GM23338 (cell line): Measurements from ENCODE around the gene CORO7. TPM values are rescaled to one million over a fixed set of nuclear protein-coding genes. Genes with fewer than 3 reads are reported as not detected.

Experiments used
- ATAC-seq: fragments of 200-7000 bp; cut with Tn5 transposase; 3 replicates; pipeline ENCODE4 v1.9.1; 2020
- DNase-seq: peaks from one replicate; pipeline ENCODE4 v3.0.0-alpha.2; 2015; ENCODE audit warnings: low spot score
- H2AFZ ChIP-seq: fragments of 200-600 bp; sonication (generic); 2 replicates; pipeline ENCODE4 v1.8.0; 2016; ENCODE audit warnings: antibody characterized with exemption, mild to moderate bottlenecking, moderate library complexity
- H3F3A ChIP-seq: fragments of 200-600 bp; sonication (generic); replicated peaks from 2 replicates; pipeline ENCODE4 v1.8.0; 2017; ENCODE audit warnings: antibody characterized with exemption, mixed run types, low read depth
- H3K27ac ChIP-seq: fragments of 200-600 bp; sonication (generic); 2 replicates; pipeline ENCODE4 v1.6.1; 2016; ENCODE audit warnings: low read depth
- H3K27me3 ChIP-seq: fragments of 200-600 bp; sonication (generic); 2 replicates; pipeline ENCODE4 v1.8.0; 2016; ENCODE audit warnings: mild to moderate bottlenecking, mixed run types, moderate library complexity; ENCODE audit not compliant: insufficient read depth
- H3K36me3 ChIP-seq: fragments of 200-600 bp; sonication (generic); 2 replicates; pipeline ENCODE4 v1.8.0; 2016; ENCODE audit warnings: mild to moderate bottlenecking; ENCODE audit not compliant: insufficient read depth
- H3K4me1 ChIP-seq: fragments of 200-600 bp; sonication (generic); 2 replicates; pipeline ENCODE4 v1.8.0; 2016; ENCODE audit warnings: mild to moderate bottlenecking, moderate library complexity; ENCODE audit not compliant: insufficient read depth
- H3K4me2 ChIP-seq: fragments of 200-600 bp; sonication (generic); 2 replicates; pipeline ENCODE4 v1.7.1; 2017; ENCODE audit warnings: mixed run types
- H3K4me3 ChIP-seq: fragments of 200-600 bp; sonication (generic); 2 replicates; pipeline ENCODE4 v1.6.1; 2016; ENCODE audit warnings: mixed run types
- H3K79me2 ChIP-seq: fragments of 200-600 bp; sonication (generic); replicated peaks from 2 replicates; pipeline ENCODE4 v1.8.0; 2017; ENCODE audit warnings: mild to moderate bottlenecking; ENCODE audit not compliant: insufficient read depth
- H3K9me2 ChIP-seq: fragments of 200-600 bp; sonication (generic); 2 replicates; pipeline ENCODE4 v1.8.0; 2017; ENCODE audit not compliant: insufficient read depth
- H4K20me1 ChIP-seq: fragments of 200-600 bp; sonication (generic); replicated peaks from 2 replicates; pipeline ENCODE4 v1.8.0; 2017; ENCODE audit warnings: mild to moderate bottlenecking; ENCODE audit not compliant: insufficient read depth
- H3K27ac Mint-ChIP-seq: 2 replicates; pipeline ENCODE4 v1.8.0; 2020; ENCODE audit warnings: inconsistent platforms, mild to moderate bottlenecking, moderate library complexity, mixed read lengths
- H3K27me3 Mint-ChIP-seq: 3 replicates; pipeline ENCODE4 v1.8.0; 2022; ENCODE audit warnings: low read depth, mild to moderate bottlenecking, moderate library complexity, mixed read lengths, inconsistent platforms; ENCODE audit not compliant: insufficient read depth, poor library complexity
- H3K36me3 Mint-ChIP-seq: 3 replicates; pipeline ENCODE4 v1.8.0; 2021; ENCODE audit warnings: low read depth, mild to moderate bottlenecking, inconsistent platforms, moderate library complexity, mixed read lengths
- H3K4me1 Mint-ChIP-seq: 3 replicates; pipeline ENCODE4 v1.8.0; 2020; ENCODE audit warnings: mild to moderate bottlenecking, inconsistent platforms, mixed read lengths
- H3K4me3 Mint-ChIP-seq: 3 replicates; pipeline ENCODE4 v1.8.0; 2021; ENCODE audit warnings: moderate library complexity, mild to moderate bottlenecking, inconsistent platforms, mixed read lengths
- H3K9me3 Mint-ChIP-seq: 3 replicates; pipeline ENCODE4 v1.8.0; 2020; ENCODE audit warnings: moderate library complexity, mild to moderate bottlenecking, inconsistent platforms, mixed read lengths
- CREB1 ChIP-seq: fragments of 250-450 bp; sonication (Bioruptor Pico); IDR thresholded peaks from 2 replicates; pipeline ENCODE4 v1.5.0; 2020; ENCODE audit warnings: low read depth, mild to moderate bottlenecking, moderate library complexity
- EZH2 ChIP-seq: fragments of 200-600 bp; sonication (generic); IDR thresholded peaks from one replicate; pipeline ENCODE4 v1.8.0; 2017; ENCODE audit warnings: antibody characterized with exemption, mild to moderate bottlenecking, low read depth; ENCODE audit not compliant: unreplicated experiment
- EZH2phosphoT487 ChIP-seq: fragments of 200-600 bp; sonication (generic); IDR thresholded peaks from one replicate; pipeline ENCODE4 v1.8.1; 2018; ENCODE audit warnings: antibody characterized with exemption; ENCODE audit not compliant: unreplicated experiment
- JUNB ChIP-seq: IDR thresholded peaks from one replicate; pipeline ENCODE4 v1.6.1; 2016; ENCODE audit warnings: antibody characterized with exemption; ENCODE audit not compliant: unreplicated experiment
- NANOG ChIP-seq: IDR thresholded peaks from 2 replicates; pipeline ENCODE4 v1.6.1; 2016; ENCODE audit warnings: antibody characterized with exemption, borderline replicate concordance
- POLR2AphosphoS5 ChIP-seq: IDR thresholded peaks from 2 replicates; pipeline ENCODE4 v1.6.1; 2016; ENCODE audit warnings: antibody characterized with exemption, low read depth
- STAT1 ChIP-seq: IDR thresholded peaks from one replicate; pipeline ENCODE4 v1.6.1; 2016; ENCODE audit warnings: antibody characterized with exemption; ENCODE audit not compliant: unreplicated experiment
- ZNF114 ChIP-seq: fragments of 250-450 bp; sonication (Bioruptor Pico); IDR thresholded peaks from 2 replicates; pipeline ENCODE4 v1.5.0; 2020; ENCODE audit warnings: mild to moderate bottlenecking, moderate library complexity
- ZNF331 ChIP-seq: fragments of 250-450 bp; sonication (Bioruptor Pico); IDR thresholded peaks from 2 replicates; pipeline ENCODE4 v1.5.0; 2020; ENCODE audit warnings: low read depth, mild to moderate bottlenecking, moderate library complexity
- polyA plus RNA-seq: library from polyadenylated mRNA; unstranded; fragments of >200 nt; fragmentation: Nextera tagmentation; extraction: Ambion mirVana; gene quantifications from 2 replicates; pipeline ENCODE4 v1.2.1, GENCODE V29; 2016
- total RNA-seq: library from RNA; depleted of rRNA; stranded (reverse); fragments of >200 nt; shearing (Covaris generic); gene quantifications from 2 replicates; pipeline ENCODE4 v1.2.3, GENCODE V29; 2014
- TF ChIP-seq, protein P1 (sequence below): IDR thresholded peaks from one replicate; pipeline ENCODE4 v1.6.1; 2018; ENCODE audit warnings: antibody characterized with exemption; ENCODE audit not compliant: unreplicated experiment
- TF ChIP-seq, protein P2 (sequence below): IDR thresholded peaks from 2 replicates; pipeline ENCODE4 v1.6.1; 2016; ENCODE audit warnings: antibody characterized with exemption
- TF ChIP-seq, protein P3 (sequence below), 2 experiments: fragments of 200-600 bp in 1 of 2; sonication (generic) in 1 of 2; conservative IDR thresholded peaks; 2 replicates each; pipeline versions ENCODE4 v1.5.1 to v1.6.1; 2016 to 2017; ENCODE audit warnings: antibody characterized with exemption in 2 of 2, low read depth in 2 of 2, mild to moderate bottlenecking in 2 of 2, moderate library complexity in 1 of 2

CORO7 gene
- total and polyA plus RNA-seq, 2 experiments from 2014 or later, result 14.2 to 46.4 TPM

DNA sequence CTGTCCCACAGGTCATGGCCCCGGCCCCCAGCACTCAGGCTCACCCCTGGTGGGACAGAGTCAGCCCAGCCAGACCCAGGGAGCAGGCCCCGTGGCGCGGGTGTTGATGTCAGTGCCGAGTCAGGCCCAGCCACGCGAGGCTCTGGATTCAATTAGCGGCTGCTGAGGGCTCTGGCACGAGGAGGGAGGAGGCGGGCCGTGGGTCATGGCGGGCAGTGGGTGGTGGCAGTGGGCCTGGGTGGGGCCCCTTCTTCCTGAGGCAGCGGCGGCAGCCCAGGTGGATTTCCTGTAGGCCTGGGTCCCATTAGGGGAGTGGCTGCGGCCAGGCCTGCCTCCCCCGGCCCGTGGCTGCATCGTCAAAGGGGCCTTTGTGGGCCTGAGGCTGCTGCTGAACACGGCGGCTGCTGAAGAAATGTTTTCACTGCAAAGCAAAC, 31.9 kb downstream of the CORO7 start:
- Mint-ChIP-seq H3K9me3 (no peaks in the 10 kb centered on the region), H3K4me1 (peaks cover 17% of the 10 kb centered on the region), H3K4me3 (no peak overlapping the region), H3K27ac (no peak overlapping the region), H3K27me3 (peaks cover 3% of the 10 kb centered on the region), H3K36me3 (no peaks in the 10 kb centered on the region; the same call in 1 of the 3 replicates)
- Histone ChIP-seq H3K4me3 (no peak overlapping the region), H3K79me2 (no peaks in the 10 kb centered on the region), H2AFZ (no peak overlapping the region), H3K36me3 (no peaks in the 10 kb centered on the region), H3K4me1 (peaks cover 11% of the 10 kb centered on the region), H3F3A (0 out of 2 replicates have a peak, but pooled peaks cover under 1% of the 10 kb centered on the region), H3K27me3 (no peaks in the 10 kb centered on the region), H3K4me2 (no peak overlapping the region), H3K9me2 (no peaks in the 10 kb centered on the region), H4K20me1 (no peaks in the 10 kb centered on the region; the same call in 1 of the 2 replicates), H3K27ac (no peak overlapping the region)
- ATAC-seq (no peak), DNase-seq (no peak)
- TF ChIP-seq, protein P1, sequence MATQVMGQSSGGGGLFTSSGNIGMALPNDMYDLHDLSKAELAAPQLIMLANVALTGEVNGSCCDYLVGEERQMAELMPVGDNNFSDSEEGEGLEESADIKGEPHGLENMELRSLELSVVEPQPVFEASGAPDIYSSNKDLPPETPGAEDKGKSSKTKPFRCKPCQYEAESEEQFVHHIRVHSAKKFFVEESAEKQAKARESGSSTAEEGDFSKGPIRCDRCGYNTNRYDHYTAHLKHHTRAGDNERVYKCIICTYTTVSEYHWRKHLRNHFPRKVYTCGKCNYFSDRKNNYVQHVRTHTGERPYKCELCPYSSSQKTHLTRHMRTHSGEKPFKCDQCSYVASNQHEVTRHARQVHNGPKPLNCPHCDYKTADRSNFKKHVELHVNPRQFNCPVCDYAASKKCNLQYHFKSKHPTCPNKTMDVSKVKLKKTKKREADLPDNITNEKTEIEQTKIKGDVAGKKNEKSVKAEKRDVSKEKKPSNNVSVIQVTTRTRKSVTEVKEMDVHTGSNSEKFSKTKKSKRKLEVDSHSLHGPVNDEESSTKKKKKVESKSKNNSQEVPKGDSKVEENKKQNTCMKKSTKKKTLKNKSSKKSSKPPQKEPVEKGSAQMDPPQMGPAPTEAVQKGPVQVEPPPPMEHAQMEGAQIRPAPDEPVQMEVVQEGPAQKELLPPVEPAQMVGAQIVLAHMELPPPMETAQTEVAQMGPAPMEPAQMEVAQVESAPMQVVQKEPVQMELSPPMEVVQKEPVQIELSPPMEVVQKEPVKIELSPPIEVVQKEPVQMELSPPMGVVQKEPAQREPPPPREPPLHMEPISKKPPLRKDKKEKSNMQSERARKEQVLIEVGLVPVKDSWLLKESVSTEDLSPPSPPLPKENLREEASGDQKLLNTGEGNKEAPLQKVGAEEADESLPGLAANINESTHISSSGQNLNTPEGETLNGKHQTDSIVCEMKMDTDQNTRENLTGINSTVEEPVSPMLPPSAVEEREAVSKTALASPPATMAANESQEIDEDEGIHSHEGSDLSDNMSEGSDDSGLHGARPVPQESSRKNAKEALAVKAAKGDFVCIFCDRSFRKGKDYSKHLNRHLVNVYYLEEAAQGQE, result no peak
- TF ChIP-seq ZNF114 (CRISPR knock-in tag) (no peak), EZH2 (no peak), NANOG (no peak), STAT1 (no peak), EZH2phosphoT487 (no peak)
- TF ChIP-seq, protein P2, sequence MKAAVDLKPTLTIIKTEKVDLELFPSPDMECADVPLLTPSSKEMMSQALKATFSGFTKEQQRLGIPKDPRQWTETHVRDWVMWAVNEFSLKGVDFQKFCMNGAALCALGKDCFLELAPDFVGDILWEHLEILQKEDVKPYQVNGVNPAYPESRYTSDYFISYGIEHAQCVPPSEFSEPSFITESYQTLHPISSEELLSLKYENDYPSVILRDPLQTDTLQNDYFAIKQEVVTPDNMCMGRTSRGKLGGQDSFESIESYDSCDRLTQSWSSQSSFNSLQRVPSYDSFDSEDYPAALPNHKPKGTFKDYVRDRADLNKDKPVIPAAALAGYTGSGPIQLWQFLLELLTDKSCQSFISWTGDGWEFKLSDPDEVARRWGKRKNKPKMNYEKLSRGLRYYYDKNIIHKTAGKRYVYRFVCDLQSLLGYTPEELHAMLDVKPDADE, result no peak

DNA sequence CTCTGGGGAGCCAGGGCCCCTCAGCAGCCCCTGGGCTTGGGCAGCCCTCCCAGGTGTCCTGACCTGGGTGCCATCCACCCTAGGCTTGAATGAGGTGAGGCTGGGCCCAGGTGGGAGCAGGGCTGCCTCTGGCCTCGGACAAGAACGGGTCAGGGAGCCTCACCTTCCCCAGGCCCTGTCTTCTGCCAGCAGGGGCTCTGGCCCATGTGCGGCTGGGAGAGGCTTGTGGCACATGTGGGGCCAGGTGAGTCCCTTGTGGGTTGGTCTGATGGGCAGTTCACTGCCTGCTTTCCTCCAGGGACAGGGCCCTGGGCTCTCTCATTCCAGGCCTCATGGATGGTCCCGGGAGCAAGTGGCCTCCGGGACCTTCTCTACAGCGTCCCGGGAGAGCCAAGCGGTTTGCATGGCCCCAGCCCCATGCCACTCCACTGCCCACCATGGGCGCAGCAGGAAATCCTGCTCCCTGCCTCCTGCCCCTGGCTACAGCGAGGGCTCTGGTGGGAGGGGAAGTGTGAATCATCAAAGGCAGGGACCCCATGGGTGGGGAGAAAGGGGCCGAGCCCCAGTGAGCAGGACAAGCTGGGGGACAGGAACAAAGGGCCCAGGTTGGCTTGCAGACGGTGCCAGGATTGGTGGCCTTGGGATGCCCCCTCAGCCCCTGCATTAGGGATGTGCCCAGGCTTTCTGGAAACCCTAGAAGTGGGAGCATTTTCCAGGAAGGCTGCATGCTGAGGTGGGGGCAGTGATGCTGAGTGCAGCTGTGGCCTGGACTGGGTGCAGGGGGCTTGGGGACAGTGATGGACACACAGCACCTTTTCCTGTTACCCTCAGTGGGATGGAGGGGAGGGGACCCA, 32.6 kb downstream of the CORO7 start:
- H3K27ac Mint-ChIP-seq, result no peak overlapping the region
- H3K79me2 ChIP-seq, result no peaks in the 10 kb centered on the region
- H3K36me3 Mint-ChIP-seq, result no peaks in the 10 kb centered on the region; the same call in 1 of the 3 replicates
- no peak overlapping the region for H3K4me3 ChIP-seq
- H3F3A ChIP-seq, result no peaks in the 10 kb centered on the region
- no peaks in the 10 kb centered on the region for H3K9me2 ChIP-seq
- no peaks in the 10 kb centered on the region for H3K27me3 ChIP-seq
- no peaks in the 10 kb centered on the region for H3K27me3 Mint-ChIP-seq
- 0 out of 2 replicates have a peak overlapping the region, but pooled peaks have one; percentile 69 for H3K27ac ChIP-seq
- no peak overlapping the region; the same call in 2 of the 3 replicates for H3K4me3 Mint-ChIP-seq
- H3K4me1 ChIP-seq, result peaks cover 4% of the 10 kb centered on the region
- H3K4me1 Mint-ChIP-seq, result peaks cover 18% of the 10 kb centered on the region
- H3K36me3 ChIP-seq, result no peaks in the 10 kb centered on the region
- H3K9me3 Mint-ChIP-seq, result no peaks in the 10 kb centered on the region
- no peak overlapping the region for H3K4me2 ChIP-seq
- ATAC-seq, result no peak
- DNase-seq, result no peak
- H2AFZ ChIP-seq, result no peak overlapping the region
- no peaks in the 10 kb centered on the region; the same call in 1 of the 2 replicates for H4K20me1 ChIP-seq
- TF ChIP-seq, protein P3, sequence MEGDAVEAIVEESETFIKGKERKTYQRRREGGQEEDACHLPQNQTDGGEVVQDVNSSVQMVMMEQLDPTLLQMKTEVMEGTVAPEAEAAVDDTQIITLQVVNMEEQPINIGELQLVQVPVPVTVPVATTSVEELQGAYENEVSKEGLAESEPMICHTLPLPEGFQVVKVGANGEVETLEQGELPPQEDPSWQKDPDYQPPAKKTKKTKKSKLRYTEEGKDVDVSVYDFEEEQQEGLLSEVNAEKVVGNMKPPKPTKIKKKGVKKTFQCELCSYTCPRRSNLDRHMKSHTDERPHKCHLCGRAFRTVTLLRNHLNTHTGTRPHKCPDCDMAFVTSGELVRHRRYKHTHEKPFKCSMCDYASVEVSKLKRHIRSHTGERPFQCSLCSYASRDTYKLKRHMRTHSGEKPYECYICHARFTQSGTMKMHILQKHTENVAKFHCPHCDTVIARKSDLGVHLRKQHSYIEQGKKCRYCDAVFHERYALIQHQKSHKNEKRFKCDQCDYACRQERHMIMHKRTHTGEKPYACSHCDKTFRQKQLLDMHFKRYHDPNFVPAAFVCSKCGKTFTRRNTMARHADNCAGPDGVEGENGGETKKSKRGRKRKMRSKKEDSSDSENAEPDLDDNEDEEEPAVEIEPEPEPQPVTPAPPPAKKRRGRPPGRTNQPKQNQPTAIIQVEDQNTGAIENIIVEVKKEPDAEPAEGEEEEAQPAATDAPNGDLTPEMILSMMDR (conservative IDR thresholded peaks at IDR 0.05; ENCODE audit: low read depth in 2 of 2), result no peak
- no peak for TF ChIP-seq ZNF331 (CRISPR knock-in tag)
- no peak for TF ChIP-seq JUNB
- no peak for TF ChIP-seq NANOG
- TF ChIP-seq, protein P1, result no peak
- TF ChIP-seq EZH2, result no peak
- no peak for TF ChIP-seq POLR2AphosphoS5
- no peak for TF ChIP-seq CREB1 (CRISPR knock-in tag)
- TF ChIP-seq STAT1, result no peak
- no peak for TF ChIP-seq ZNF114 (CRISPR knock-in tag)
- no peak for TF ChIP-seq EZH2phosphoT487
